B cell (primary cell): ENCODE results near the gene ASPG. TPM values are rescaled to one million over a fixed set of nuclear protein-coding genes. Genes with fewer than 3 reads are reported as not detected.

ENCODE experiments used
- ATAC-seq: fragments of 200-7000 bp; cut with Tn5 transposase; one replicate; pipeline ENCODE4 v1.10.0; 2021; ENCODE audit warnings: low read depth, mild to moderate bottlenecking, moderate number of reproducible peaks, moderate library complexity
- CTCF ChIA-PET: fragments of 350-600 bp; sonication (Branson Sonifier 250); formaldehyde crosslinking; loops from one replicate; lab custom pipeline; 2021; ENCODE audit warnings: antibody characterized with exemption, inconsistent platforms; lab: Charles Lee
- POLR2A ChIA-PET: fragments of 350-600 bp; sonication (Branson Sonifier 250); formaldehyde crosslinking; loops from one replicate; lab custom pipeline; 2021; ENCODE audit warnings: antibody characterized with exemption; lab: Charles Lee
- DNase-seq: peaks from one replicate; pipeline ENCODE4 v3.0.0; 2013
- H2AFZ ChIP-seq: 2 replicates; pipeline ENCODE4 v1.6.1; 2012; ENCODE audit warnings: mild to moderate bottlenecking, low read depth, low read length; ENCODE audit not compliant: insufficient read depth, poor library complexity, severe bottlenecking
- H3K27ac ChIP-seq, 2 donors: 1 replicate in 1 of 2; 2 replicates in 1 of 2; pipeline ENCODE4 v1.5.1; 2012 to 2013; ENCODE audit warnings: low read length in 2 of 2, mild to moderate bottlenecking in 2 of 2, moderate library complexity in 1 of 2
- H3K27me3 ChIP-seq, 4 experiments: fragments of 200-600 bp in 1 of 4; sonication (generic) in 1 of 4; replicated peaks in 1 of 4; 1 replicate in 2 of 4; 2 replicates in 2 of 4; pipeline versions ENCODE4 v1.6.1 to v1.7.0; 2013 to 2016; ENCODE audit warnings: low read length in 3 of 4, mild to moderate bottlenecking in 2 of 4, mixed read lengths in 1 of 4, moderate library complexity in 1 of 4; ENCODE audit not compliant: insufficient read depth in 4 of 4, control insufficient read depth in 3 of 4; ENCODE audit errors: control extremely low read depth in 1 of 4
- H3K36me3 ChIP-seq, 2 experiments: replicated peaks in 1 of 2; 1 replicate in 1 of 2; 2 replicates in 1 of 2; pipeline versions ENCODE4 v1.6.1 to v1.7.1; 2013; ENCODE audit warnings: low read length in 1 of 2; ENCODE audit not compliant: insufficient read depth in 2 of 2, control insufficient read depth in 1 of 2; ENCODE audit errors: control extremely low read depth in 1 of 2, extremely low read depth in 1 of 2
- H3K4me1 ChIP-seq, 2 donors: fragments of 200-600 bp in 1 of 2; sonication (generic) in 1 of 2; 1 replicate in 1 of 2; 2 replicates in 1 of 2; pipeline versions ENCODE4 v1.5.1 to v1.6.1; 2013 to 2017; ENCODE audit warnings: low read length in 2 of 2; ENCODE audit not compliant: control insufficient read depth in 2 of 2, insufficient read depth in 2 of 2
- H3K4me2 ChIP-seq: replicated peaks from 2 replicates; pipeline ENCODE3; 2012; ENCODE audit warnings: mild to moderate bottlenecking, low read depth, low read length; ENCODE audit not compliant: poor library complexity, severe bottlenecking
- H3K4me3 ChIP-seq, 5 experiments: fragments of 200-600 bp in 1 of 5; sonication (generic) in 1 of 5; 1 replicate in 3 of 5; 2 replicates in 2 of 5; pipeline versions ENCODE4 v1.5.1 to v1.7.0; 2011 to 2016; ENCODE audit warnings: low read length in 4 of 5, mild to moderate bottlenecking in 4 of 5, low read depth in 2 of 5, control low read depth in 1 of 5, moderate library complexity in 1 of 5; ENCODE audit not compliant: insufficient read depth in 1 of 5; ENCODE audit errors: control extremely low read depth in 1 of 5, extremely low read depth in 1 of 5
- H3K79me2 ChIP-seq: fragments of 200-600 bp; sonication (generic); one replicate; pipeline ENCODE4 v1.6.0; 2016; ENCODE audit warnings: low read length; ENCODE audit not compliant: control insufficient read depth, insufficient read depth
- H3K9ac ChIP-seq: fragments of 200-600 bp; sonication (generic); 2 replicates; pipeline ENCODE4 v1.6.1; 2017; ENCODE audit warnings: mild to moderate bottlenecking, low read length, moderate library complexity
- H3K9me3 ChIP-seq, 3 donors: one replicate each; pipeline versions ENCODE4 v1.6.1 to v1.7.1; 2013; ENCODE audit warnings: low read length in 2 of 3; ENCODE audit not compliant: control insufficient read depth in 2 of 3, insufficient read depth in 1 of 3; ENCODE audit errors: control extremely low read depth in 1 of 3
- H4K20me1 ChIP-seq: 2 replicates; pipeline ENCODE4 v1.6.0; 2012; ENCODE audit warnings: mild to moderate bottlenecking, low read length; ENCODE audit not compliant: insufficient read depth, control insufficient read depth, poor library complexity, severe bottlenecking
- H3K27ac Mint-ChIP-seq: one replicate; pipeline ENCODE4 v1.8.0; 2021; ENCODE audit warnings: mixed read lengths
- H3K27me3 Mint-ChIP-seq: one replicate; pipeline ENCODE4 v1.8.0; 2021; ENCODE audit warnings: mixed read lengths
- H3K4me1 Mint-ChIP-seq: one replicate; pipeline ENCODE4 v1.8.0; 2021; ENCODE audit warnings: mixed read lengths
- H3K4me3 Mint-ChIP-seq: one replicate; pipeline ENCODE4 v1.8.0; 2021; ENCODE audit warnings: mixed read lengths
- H3K9me3 Mint-ChIP-seq: one replicate; pipeline ENCODE4 v1.8.0; 2022; ENCODE audit warnings: mixed read lengths; ENCODE audit not compliant: insufficient read depth
- EZH2 ChIP-seq: IDR thresholded peaks from 2 replicates; pipeline ENCODE4 v1.6.1; 2012; ENCODE audit warnings: borderline replicate concordance, low read depth, mild to moderate bottlenecking, moderate library complexity, low read length; ENCODE audit not compliant: insufficient read depth, poor library complexity, severe bottlenecking
- WGBS: methylation state at CpG from one replicate; pipeline ENCODE4 v1.1.5; 2013; ENCODE audit warnings: missing lambda C conversion rate; ENCODE audit not compliant: insufficient coverage; 5-methylcytosine and 5-hydroxymethylcytosine counted together
- intact Hi-C: fragments of 100-400 bp; cut with micrococcal nuclease; formaldehyde crosslinking; loops from one replicate; pipeline ENCODE4 v1.10.0; 2022
- polyA plus RNA-seq: library from polyadenylated mRNA; depleted of rRNA; stranded (reverse); fragments of >200 nt; gene quantifications from 2 replicates; pipeline ENCODE4 v1.2.3, GENCODE V29; 2012
- total RNA-seq, 2 donors: library from RNA; stranded (reverse); fragments of 120-200 nt in 1 of 2; gene quantifications; 1 replicate in 1 of 2; 2 replicates in 1 of 2; pipeline versions ENCODE4 v1.2.3 to v1.2.4, GENCODE V29; 2013 to 2022
- TF ChIP-seq, protein P1 (sequence below): fragments of 200-600 bp; IDR thresholded peaks from one replicate; pipeline ENCODE4 v1.8.0; 2022; ENCODE audit warnings: antibody characterized with exemption, mild to moderate bottlenecking

Gene ASPG
- total and polyA plus RNA-seq, 2 donors (not counting 1 experiment from before 2014, with no cell fraction given): not detected

DNA sequence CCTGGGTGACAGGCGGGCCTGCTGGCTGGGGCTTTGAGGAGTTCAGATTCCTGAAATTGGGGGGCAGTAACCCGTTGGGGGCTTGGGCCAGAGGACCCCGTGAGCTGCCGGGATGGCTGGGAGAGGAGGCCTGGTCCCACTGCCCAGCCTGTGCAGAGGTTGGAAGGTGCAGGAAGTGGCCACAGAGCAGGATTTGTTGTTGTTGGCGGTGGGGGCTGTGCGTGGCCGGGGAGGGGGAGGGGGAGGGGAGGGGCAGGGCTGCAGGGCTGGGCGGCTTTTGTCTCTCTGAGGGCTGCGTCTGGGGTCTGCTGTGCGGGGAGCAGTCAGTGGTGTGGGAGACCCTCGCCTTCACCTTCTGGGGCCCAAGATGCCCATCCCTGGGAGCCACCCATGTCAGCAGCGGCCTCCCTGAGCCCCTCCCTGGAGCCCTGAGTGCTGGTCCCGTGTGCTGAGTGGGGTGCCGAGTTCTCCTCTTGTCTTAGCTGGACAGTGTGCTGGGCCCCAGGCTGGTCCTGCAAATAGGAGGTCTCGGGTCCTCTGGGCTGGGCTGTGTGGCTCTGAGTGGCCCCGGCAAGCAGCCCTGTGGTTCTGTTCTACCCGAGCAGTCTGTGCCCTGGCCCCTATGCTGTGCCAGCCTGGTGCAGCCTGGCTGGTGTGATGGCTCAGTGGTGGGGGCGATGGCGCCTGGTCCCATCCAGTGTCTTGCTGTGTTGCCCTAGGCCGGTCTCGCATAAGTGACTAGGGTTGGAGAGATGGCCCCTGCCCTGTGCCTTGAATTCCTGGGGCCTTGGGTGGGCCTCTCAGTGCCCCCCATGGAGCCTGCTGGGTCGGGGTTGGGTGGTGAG is 63.2 kb downstream of the ASPG start:
- POLR2A ChIA-PET: no interaction called here
- DNase-seq: no peak
- Mint-ChIP-seq H3K4me1 (no peaks in the 10 kb centered on the region), H3K4me3 (no peak overlapping the region), H3K27ac (no peak overlapping the region), H3K9me3 (no peaks in the 10 kb centered on the region), H3K27me3 (peaks cover 11% of the 10 kb centered on the region)
- H2AFZ ChIP-seq: no peak overlapping the region
- peaks cover 0 to 8% (median 0%) of the 10 kb centered on the region in 4 experiments for H3K27me3 ChIP-seq
- intact Hi-C loops: no loop called here
- H3K36me3 ChIP-seq: no peaks in the 10 kb centered on the region
- H3K9me3 ChIP-seq: no peaks in the 10 kb centered on the region
- H3K4me1 ChIP-seq: no peaks in the 10 kb centered on the region
- no peak overlapping the region for H3K4me3 ChIP-seq
- CTCF ChIA-PET: no interaction called here
- no peak for ATAC-seq
- TF ChIP-seq EZH2: no peak
- TF ChIP-seq, protein P1, sequence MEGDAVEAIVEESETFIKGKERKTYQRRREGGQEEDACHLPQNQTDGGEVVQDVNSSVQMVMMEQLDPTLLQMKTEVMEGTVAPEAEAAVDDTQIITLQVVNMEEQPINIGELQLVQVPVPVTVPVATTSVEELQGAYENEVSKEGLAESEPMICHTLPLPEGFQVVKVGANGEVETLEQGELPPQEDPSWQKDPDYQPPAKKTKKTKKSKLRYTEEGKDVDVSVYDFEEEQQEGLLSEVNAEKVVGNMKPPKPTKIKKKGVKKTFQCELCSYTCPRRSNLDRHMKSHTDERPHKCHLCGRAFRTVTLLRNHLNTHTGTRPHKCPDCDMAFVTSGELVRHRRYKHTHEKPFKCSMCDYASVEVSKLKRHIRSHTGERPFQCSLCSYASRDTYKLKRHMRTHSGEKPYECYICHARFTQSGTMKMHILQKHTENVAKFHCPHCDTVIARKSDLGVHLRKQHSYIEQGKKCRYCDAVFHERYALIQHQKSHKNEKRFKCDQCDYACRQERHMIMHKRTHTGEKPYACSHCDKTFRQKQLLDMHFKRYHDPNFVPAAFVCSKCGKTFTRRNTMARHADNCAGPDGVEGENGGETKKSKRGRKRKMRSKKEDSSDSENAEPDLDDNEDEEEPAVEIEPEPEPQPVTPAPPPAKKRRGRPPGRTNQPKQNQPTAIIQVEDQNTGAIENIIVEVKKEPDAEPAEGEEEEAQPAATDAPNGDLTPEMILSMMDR: no peak
- no peak overlapping the region for H3K27ac ChIP-seq
- 89% methylated on average over 18 of the region's 22 CpGs for WGBS
- H3K79me2 ChIP-seq: no peaks in the 10 kb centered on the region
- H4K20me1 ChIP-seq: no peaks in the 10 kb centered on the region
- no peak overlapping the region for H3K4me2 ChIP-seq
- H3K9ac ChIP-seq: no peak overlapping the region

- no peaks in the 10 kb centered on the region for H3K36me3 ChIP-seq
- no peaks in the 10 kb centered on the region for H3K9me3 Mint-ChIP-seq
- no peak overlapping the region for H3K27ac ChIP-seq
- H3K27ac Mint-ChIP-seq: no peak overlapping the region
- no peak overlapping the region for H3K4me3 Mint-ChIP-seq
- H2AFZ ChIP-seq: no peak overlapping the region
- POLR2A ChIA-PET: no interaction called here
- H3K4me2 ChIP-seq: no peak overlapping the region
- intact Hi-C loops: no loop called here
- CTCF ChIA-PET: no interaction called here
- peaks cover 0 to 8% (median 0%) of the 10 kb centered on the region in 4 experiments for H3K27me3 ChIP-seq
- H4K20me1 ChIP-seq: no peaks in the 10 kb centered on the region
- no peak for ATAC-seq
- TF ChIP-seq, protein P1: no peak
- no peak for TF ChIP-seq EZH2
- WGBS: 95% methylated on average over 11 of the region's 11 CpGs
- no peaks in the 10 kb centered on the region for H3K79me2 ChIP-seq
- no peaks in the 10 kb centered on the region for H3K9me3 ChIP-seq
- DNase-seq: no peak
- H3K4me1 Mint-ChIP-seq: no peaks in the 10 kb centered on the region
- no peaks in the 10 kb centered on the region for H3K4me1 ChIP-seq
- H3K4me3 ChIP-seq: no peak overlapping the region
- H3K27me3 Mint-ChIP-seq: peaks cover 8% of the 10 kb centered on the region
- H3K9ac ChIP-seq: no peak overlapping the region
These were observed 63.7 kb downstream of the ASPG start for GRCh38 chr14:104149278-104149595.
